H1 (cell line): ENCODE data around the gene RNF220. TPM values are rescaled to one million over a fixed set of nuclear protein-coding genes. Genes with fewer than 3 reads are reported as not detected.

Source experiments
- CTCF ChIA-PET: fragments of 300-600 bp; sonication (Branson Sonifier 250); formaldehyde crosslinking; loops from one replicate; lab custom pipeline; 2021; ENCODE audit not compliant: partially characterized antibody; lab: Charles Lee
- POLR2A ChIA-PET: fragments of 300-600 bp; sonication (Branson Sonifier 250); formaldehyde crosslinking; loops from one replicate; lab custom pipeline; 2021; ENCODE audit warnings: inconsistent platforms; ENCODE audit not compliant: partially characterized antibody; lab: Charles Lee
- DNase-seq, 2 experiments: peaks; one replicate each; pipeline versions ENCODE4 v3.0.0 to v3.0.0-alpha.2; 2010 to 2022; ENCODE audit warnings: low spot score in 2 of 2, low read depth in 1 of 2, mixed read lengths in 1 of 2
- FAIRE-seq: peaks from 2 replicates; lab custom pipeline; 2011; peaks lifted over from hg19 to GRCh38; lab: Jason Lieb, UNC
- H2AFZ ChIP-seq: 2 replicates; pipeline ENCODE4 v1.8.1; 2012; ENCODE audit warnings: low read length, inconsistent platforms
- H2AK5ac ChIP-seq: 2 replicates; pipeline ENCODE4 v1.6.1; 2013; ENCODE audit warnings: low read depth, low read length
- H2BK120ac ChIP-seq: replicated peaks from 2 replicates; pipeline ENCODE3; 2013; ENCODE audit warnings: low read depth, low read length, inconsistent platforms
- H2BK12ac ChIP-seq: 2 replicates; pipeline ENCODE4 v1.6.1; 2013; ENCODE audit warnings: low read depth, low read length
- H2BK15ac ChIP-seq: 2 replicates; pipeline ENCODE4 v1.6.1; 2013; ENCODE audit warnings: low read length
- H2BK20ac ChIP-seq: 2 replicates; pipeline ENCODE4 v1.6.1; 2013; ENCODE audit warnings: low read length
- H2BK5ac ChIP-seq: 2 replicates; pipeline ENCODE4 v1.6.1; 2013; ENCODE audit warnings: low read depth, low read length
- H3K14ac ChIP-seq: 2 replicates; pipeline ENCODE4 v1.6.1; 2013; ENCODE audit warnings: inconsistent platforms; ENCODE audit not compliant: insufficient read length
- H3K18ac ChIP-seq: 2 replicates; pipeline ENCODE4 v1.6.1; 2013; ENCODE audit warnings: low read length; ENCODE audit errors: extremely low read depth
- H3K23ac ChIP-seq: 2 replicates; pipeline ENCODE4 v1.6.1; 2013; ENCODE audit warnings: inconsistent platforms; ENCODE audit not compliant: insufficient read length
- H3K23me2 ChIP-seq: 2 replicates; pipeline ENCODE4 v1.6.1; 2013; ENCODE audit warnings: low read depth, low read length
- H3K27ac ChIP-seq: 2 replicates; pipeline ENCODE4 v1.6.1; 2011; ENCODE audit warnings: low read depth, low read length, inconsistent platforms
- H3K27me3 ChIP-seq, 4 experiments: replicated peaks in 1 of 4; 1 replicate in 1 of 4; 2 replicates in 3 of 4; pipeline versions ENCODE4 v1.6.1 to v1.8.1; 2011 to 2013; ENCODE audit warnings: low read length in 3 of 4, mild to moderate bottlenecking in 3 of 4, inconsistent platforms in 2 of 4, mixed read lengths in 2 of 4, moderate library complexity in 1 of 4; ENCODE audit not compliant: control insufficient read depth in 3 of 4, insufficient read depth in 3 of 4; ENCODE audit errors: extremely low read depth in 1 of 4
- H3K36me3 ChIP-seq, 4 experiments: 2 replicates each; pipeline versions ENCODE4 v1.6.1 to v1.8.1; 2011 to 2013; ENCODE audit warnings: mild to moderate bottlenecking in 4 of 4, low read length in 3 of 4, moderate library complexity in 2 of 4, control low read depth in 1 of 4, inconsistent platforms in 1 of 4; ENCODE audit not compliant: insufficient read depth in 4 of 4, control insufficient read depth in 2 of 4
- H3K4ac ChIP-seq: replicated peaks from 2 replicates; pipeline ENCODE3; 2013; ENCODE audit warnings: low read length, low read depth, mixed read lengths, inconsistent platforms; ENCODE audit not compliant: insufficient read length
- H3K4me1 ChIP-seq, 4 experiments: replicated peaks in 1 of 4; 1 replicate in 1 of 4; 2 replicates in 3 of 4; pipeline versions ENCODE4 v1.6.1 to v1.8.1; 2011 to 2013; ENCODE audit warnings: low read length in 3 of 4, inconsistent platforms in 2 of 4, mixed read lengths in 1 of 4; ENCODE audit not compliant: insufficient read depth in 4 of 4, control insufficient read depth in 3 of 4
- H3K4me2 ChIP-seq, 2 experiments: 2 replicates each; pipeline versions ENCODE4 v1.6.1 to v1.8.1; 2011 to 2013; ENCODE audit warnings: low read depth in 2 of 2, low read length in 2 of 2, control low read depth in 1 of 2, inconsistent platforms in 1 of 2, mild to moderate bottlenecking in 1 of 2; ENCODE audit not compliant: insufficient read depth in 1 of 2
- H3K4me3 ChIP-seq, 4 experiments: fragments of 200-600, 300-600 bp in 1 of 4; sonication (generic), shearing (Covaris generic), sonication (Bioruptor Twin) in 1 of 4; 2 replicates each; pipeline versions ENCODE4 v1.5.1 to v1.8.1; 2011 to 2016; ENCODE audit warnings: low read length in 4 of 4, low read depth in 3 of 4, control low read depth in 2 of 4, inconsistent platforms in 2 of 4, mild to moderate bottlenecking in 2 of 4, mixed read lengths in 1 of 4, moderate library complexity in 1 of 4; ENCODE audit not compliant: insufficient read depth in 2 of 4; ENCODE audit errors: extremely low read depth in 1 of 4
- H3K56ac ChIP-seq: replicated peaks from 2 replicates; pipeline ENCODE3; 2013; ENCODE audit warnings: low read depth, mild to moderate bottlenecking, mixed read lengths, low read length, inconsistent platforms; ENCODE audit not compliant: insufficient read length
- H3K79me1 ChIP-seq: 2 replicates; pipeline ENCODE4 v1.6.1; 2013; ENCODE audit warnings: low read depth, low read length, control low read depth
- H3K79me2 ChIP-seq, 2 experiments: 2 replicates each; pipeline versions ENCODE4 v1.6.1 to v1.8.1; 2012 to 2013; ENCODE audit warnings: low read length in 2 of 2, mild to moderate bottlenecking in 2 of 2, inconsistent platforms in 1 of 2; ENCODE audit not compliant: insufficient read depth in 2 of 2, control insufficient read depth in 1 of 2
- H3K9ac ChIP-seq, 4 experiments: replicated peaks in 1 of 4; 1 replicate in 1 of 4; 2 replicates in 3 of 4; pipeline versions ENCODE4 v1.6.1 to v1.8.1; 2011 to 2013; ENCODE audit warnings: low read depth in 3 of 4, low read length in 3 of 4, control low read depth in 2 of 4, mild to moderate bottlenecking in 2 of 4, moderate library complexity in 2 of 4, inconsistent platforms in 1 of 4; ENCODE audit errors: extremely low read depth in 1 of 4
- H3K9me3 ChIP-seq, 2 experiments: 2 replicates each; pipeline versions ENCODE4 v1.6.1 to v1.8.1; 2012 to 2013; ENCODE audit warnings: mild to moderate bottlenecking in 2 of 2, moderate library complexity in 2 of 2, control low read depth in 1 of 2, inconsistent platforms in 1 of 2, low read depth in 1 of 2, low read length in 1 of 2, mixed read lengths in 1 of 2; ENCODE audit not compliant: insufficient read depth in 2 of 2
- H4K20me1 ChIP-seq, 2 experiments: replicated peaks in 1 of 2; 2 replicates each; pipeline versions ENCODE3 to v1.8.1; 2011 to 2013; ENCODE audit warnings: inconsistent platforms in 2 of 2, low read length in 2 of 2, mild to moderate bottlenecking in 1 of 2; ENCODE audit not compliant: insufficient read depth in 2 of 2, control insufficient read depth in 1 of 2
- H4K5ac ChIP-seq: 2 replicates; pipeline ENCODE4 v1.6.1; 2013; ENCODE audit warnings: low read length, low read depth, mixed read lengths, inconsistent platforms; ENCODE audit not compliant: insufficient read length
- H4K8ac ChIP-seq: 2 replicates; pipeline ENCODE4 v1.8.0; 2013; ENCODE audit warnings: mild to moderate bottlenecking, moderate library complexity, low read length, inconsistent platforms; ENCODE audit not compliant: insufficient read depth; ENCODE audit errors: extremely low read depth
- H4K91ac ChIP-seq: replicated peaks from 2 replicates; pipeline ENCODE3; 2013; ENCODE audit warnings: low read length, mixed read lengths, inconsistent platforms; ENCODE audit not compliant: insufficient read length
- CTBP2 ChIP-seq: IDR thresholded peaks from 2 replicates; pipeline ENCODE4 v1.7.0; 2011; ENCODE audit warnings: borderline replicate concordance, mild to moderate bottlenecking, moderate library complexity, mixed read lengths, low read length; ENCODE audit not compliant: insufficient read depth, insufficient read length
- HDAC6 ChIP-seq: IDR thresholded peaks from one replicate; pipeline ENCODE4 v1.7.1; 2012; ENCODE audit warnings: low read depth, mild to moderate bottlenecking, inconsistent platforms, low read length, moderate library complexity
- KDM5A ChIP-seq: fragments of 200-600 bp; IDR thresholded peaks from 2 replicates; pipeline ENCODE4 v1.7.1; 2012; ENCODE audit warnings: mild to moderate bottlenecking, low read length, inconsistent platforms, mixed read lengths
- NANOG ChIP-seq: IDR thresholded peaks from 2 replicates; pipeline ENCODE4 v1.6.1; 2011; ENCODE audit warnings: low read length, low read depth, mild to moderate bottlenecking, inconsistent platforms; ENCODE audit not compliant: insufficient read depth, poor library complexity, severe bottlenecking
- PHF8 ChIP-seq: fragments of 200-600 bp; sonication (generic); conservative IDR thresholded peaks from 2 replicates; pipeline ENCODE4 v1.7.1; 2012; ENCODE audit warnings: low read depth, mild to moderate bottlenecking, inconsistent platforms, low read length, moderate library complexity
- POLR2AphosphoS5 ChIP-seq: IDR thresholded peaks from 2 replicates; pipeline ENCODE4 v1.6.1; 2011; ENCODE audit warnings: low read depth, low read length
- RAD21 ChIP-seq, 2 experiments: IDR thresholded peaks in 1 of 2; conservative IDR thresholded peaks in 1 of 2; 2 replicates each; pipeline ENCODE4 v1.6.1; 2011; ENCODE audit warnings: low read depth in 2 of 2, low read length in 2 of 2, improper control_type of control experiment in 1 of 2, inconsistent platforms in 1 of 2, mild to moderate bottlenecking in 1 of 2, moderate library complexity in 1 of 2
- SAP30 ChIP-seq: fragments of 300-600 bp; sonication (generic); IDR thresholded peaks from 2 replicates; pipeline ENCODE4 v1.7.1; 2012; ENCODE audit warnings: low read length, moderate library complexity, mild to moderate bottlenecking, inconsistent platforms; ENCODE audit not compliant: insufficient read depth, insufficient replicate concordance
- TBP ChIP-seq: IDR thresholded peaks from 2 replicates; pipeline ENCODE4 v1.6.1; 2011; ENCODE audit warnings: low read depth, low read length, improper control_type of control experiment
- YY1 ChIP-seq: IDR thresholded peaks from 2 replicates; pipeline ENCODE4 v1.6.1; 2011; ENCODE audit warnings: low read depth, mild to moderate bottlenecking, low read length
- WGBS, 2 experiments: shearing (Covaris generic) in 1 of 2; methylation state at CpG; one replicate each; pipeline versions ENCODE4 v1.1.6 to v1.1.7; 2013 to 2015; ENCODE audit warnings: low lambda C conversion rate in 2 of 2, mixed read lengths in 2 of 2, inconsistent platforms in 1 of 2, low coverage in 1 of 2, missing lambda C conversion rate in 1 of 2; ENCODE audit not compliant: insufficient replicate concordance in 2 of 2, insufficient coverage in 1 of 2, insufficient read length in 1 of 2; ENCODE audit errors: extremely low coverage in 1 of 2, missing lambda C conversion rate in 1 of 2; 5-methylcytosine and 5-hydroxymethylcytosine counted together
- polyA plus RNA-seq, 7 experiments: library from polyadenylated mRNA; depleted of rRNA in 3 of 7; stranded (reverse) in 5 of 7; unstranded in 2 of 7; fragments of >200 nt in 5 of 7; fragments of 200-250 nt in 2 of 7; gene quantifications; 1 replicate in 5 of 7; 2 replicates in 1 of 7; 4 replicates in 1 of 7; pipeline versions ENCODE4 v1.2.1 to v1.2.3, GENCODE V29; 2011 to 2013; ENCODE audit warnings: missing spikeins in 2 of 7, mixed read lengths in 2 of 7
- total RNA-seq: library from RNA; stranded (reverse); fragmentation: NEBNext Ultra II Directional; extraction: Animal tissue kit (Norgen Biotek cat#: 25700); gene quantifications from 2 replicates; pipeline ENCODE4 v1.2.1, GENCODE V29; 2021

The RNF220 gene
- total and polyA plus RNA-seq, 2 of the 8 experiments (the other 6 are each of a cell fraction or from before 2014, with no cell fraction given), result 123 to 160 TPM

DNA sequence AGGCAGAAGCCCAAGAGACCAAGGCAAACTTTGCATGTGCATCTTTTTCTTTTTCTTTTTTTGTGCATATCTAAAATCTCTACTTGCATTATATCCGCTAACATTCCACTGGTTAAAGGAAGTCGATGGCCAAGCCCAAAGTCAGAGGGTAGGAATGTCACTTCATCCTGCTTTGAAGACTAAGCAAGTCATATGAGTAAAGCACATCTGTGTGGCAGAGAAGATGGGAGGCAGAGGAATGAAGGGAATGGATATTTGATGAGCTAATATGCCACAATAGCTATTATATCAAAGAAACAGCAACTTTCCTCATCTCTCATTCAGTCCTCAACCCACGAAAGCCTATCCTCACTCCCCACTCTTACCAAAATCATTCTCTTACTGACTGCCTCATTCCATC, 59.3 kb downstream of the RNF220 start:
- no peak for FAIRE-seq
- CTCF ChIA-PET, result interaction anchor here (1.7 to 2.8 kb wide), 3 partner anchors 12 to 26 kb away, joined by 4 to 11 read pairs (median 5); no protein-coding TSS in a partner anchor
- no peak overlapping the region for H4K5ac ChIP-seq

More for the DNA sequence above, 59.3 kb downstream of the RNF220 start:
- no peak overlapping the region for H2BK15ac ChIP-seq
- no peaks in the 10 kb centered on the region for H3K23me2 ChIP-seq
- H2BK12ac ChIP-seq, result no peak overlapping the region
- H3K14ac ChIP-seq, result no peak overlapping the region
- H3K79me1 ChIP-seq, result peaks cover 3% of the 10 kb centered on the region; the same call in 1 of the 2 replicates
- no peaks in the 10 kb centered on the region for H3K79me2 ChIP-seq
- H3K27ac ChIP-seq, result no peak overlapping the region
- no peak overlapping the region for H3K9ac ChIP-seq
- H2AK5ac ChIP-seq, result no peak overlapping the region
- no peak for DNase-seq
- POLR2A ChIA-PET, result interaction anchor here (1.2 to 1.4 kb wide), 2 partner anchors 24 to 31 kb away, joined by 4 to 5 read pairs; no protein-coding TSS in a partner anchor
- no peak overlapping the region for H2BK5ac ChIP-seq
- WGBS, 2 experiments, result 83 to 100% methylated on average over 1 to 3 of the region's 3 CpGs
- no peak overlapping the region for H3K18ac ChIP-seq
- no peak overlapping the region for H3K4me3 ChIP-seq
- no peaks in the 10 kb centered on the region for H3K4me1 ChIP-seq
- no peak overlapping the region for H2BK120ac ChIP-seq
- H3K23ac ChIP-seq, result no peak overlapping the region
- no peak overlapping the region for H4K91ac ChIP-seq
- H3K36me3 ChIP-seq, result no peaks in the 10 kb centered on the region; a peak in 1 of 8 replicates
- H3K56ac ChIP-seq, result no peak overlapping the region
- H2BK20ac ChIP-seq, result no peak overlapping the region
- H3K4me2 ChIP-seq, result no peak overlapping the region
- TF ChIP-seq PHF8 (no peak), SAP30 (no peak), HDAC6 (no peak), YY1 (no peak), NANOG (no peak), CTBP2 (no peak), TBP (no peak), RAD21 (IDR thresholded peaks at IDR 0.05 in 1 of 2, conservative IDR thresholded peaks at IDR 0.05 in 1 of 2; ENCODE audit: low read depth in 2 of 2, low read length in 2 of 2) (no peak), KDM5A (no peak), POLR2AphosphoS5 (no peak)
- no peaks in the 10 kb centered on the region for H3K27me3 ChIP-seq
- H3K9me3 ChIP-seq, result no peaks in the 10 kb centered on the region; a peak in 1 of 4 replicates
- peaks cover 0 to 2% of the 10 kb centered on the region in 2 experiments for H4K20me1 ChIP-seq
- H2AFZ ChIP-seq, result no peak overlapping the region
- no peak overlapping the region for H4K8ac ChIP-seq
- H3K4ac ChIP-seq, result no peak overlapping the region
